Right lung (tissue), 10 donors: ENCODE data around the gene DDX3X. TPM values are rescaled to one million over a fixed set of nuclear protein-coding genes. Genes with fewer than 3 reads are reported as not detected.
"Not testable (repeated sequence)": the region's sequence is repeated elsewhere in the genome, so short reads cannot be mapped to it uniquely, and the experiment has no call there.

Experiments used
- DNase-seq, 2 donors: peaks; one replicate each; pipeline ENCODE4 v3.0.0-alpha.2; 2013
- long read RNA-seq, 8 donors: transcript quantifications; one replicate each; lab custom pipeline, GENCODE V29; 2026
- polyA plus RNA-seq, 5 donors: library from polyadenylated mRNA; unstranded; fragments of 120-200 nt; gene quantifications; one replicate each; pipeline versions ENCODE4 v1.2.1 to v1.2.3, GENCODE V29; 2013; ENCODE audit warnings: inconsistent platforms in 1 of 5, low replicate concordance in 1 of 5; ENCODE audit not compliant: insufficient read length in 5 of 5, insufficient read depth in 1 of 5

DDX3X gene
- polyA plus RNA-seq: 100 to 1,000 TPM; 213 to 366 (median 268) TPM
- long read RNA-seq, donor 1, full-length matches to known transcripts: 25 of 62 reads
- long read RNA-seq, donor 1, partial matches to known transcripts: 37 of 62 reads
- long read RNA-seq, donor 1, other reads (novel, unspliced or antisense): 0 of 62 reads
- long read RNA-seq, donor 2, full-length matches to known transcripts: 8 of 8 reads
- long read RNA-seq, donor 2, partial matches to known transcripts: 0 of 8 reads
- long read RNA-seq, donor 2, other reads (novel, unspliced or antisense): 0 of 8 reads
- long read RNA-seq, donor 3, full-length matches to known transcripts: 14 of 20 reads
- long read RNA-seq, donor 3, partial matches to known transcripts: 6 of 20 reads
- long read RNA-seq, donor 3, other reads (novel, unspliced or antisense): 0 of 20 reads
- long read RNA-seq, donor 4, full-length matches to known transcripts: 24 of 169 reads
- long read RNA-seq, donor 4, partial matches to known transcripts: 145 of 169 reads
- long read RNA-seq, donor 4, other reads (novel, unspliced or antisense): 0 of 169 reads
- long read RNA-seq, donor 5, full-length matches to known transcripts: 25 of 25 reads
- long read RNA-seq, donor 5, partial matches to known transcripts: 0 of 25 reads
- long read RNA-seq, donor 5, other reads (novel, unspliced or antisense): 0 of 25 reads
- long read RNA-seq, donor 6, full-length matches to known transcripts: 41 of 57 reads
- long read RNA-seq, donor 6, partial matches to known transcripts: 16 of 57 reads
- long read RNA-seq, donor 6, other reads (novel, unspliced or antisense): 0 of 57 reads
- long read RNA-seq, donor 7, full-length matches to known transcripts: 19 of 24 reads
- long read RNA-seq, donor 7, partial matches to known transcripts: 5 of 24 reads
- long read RNA-seq, donor 7, other reads (novel, unspliced or antisense): 0 of 24 reads
- long read RNA-seq, donor 8, full-length matches to known transcripts: 8 of 8 reads
- long read RNA-seq, donor 8, partial matches to known transcripts: 0 of 8 reads
- long read RNA-seq, donor 8, other reads (novel, unspliced or antisense): 0 of 8 reads

DNA sequence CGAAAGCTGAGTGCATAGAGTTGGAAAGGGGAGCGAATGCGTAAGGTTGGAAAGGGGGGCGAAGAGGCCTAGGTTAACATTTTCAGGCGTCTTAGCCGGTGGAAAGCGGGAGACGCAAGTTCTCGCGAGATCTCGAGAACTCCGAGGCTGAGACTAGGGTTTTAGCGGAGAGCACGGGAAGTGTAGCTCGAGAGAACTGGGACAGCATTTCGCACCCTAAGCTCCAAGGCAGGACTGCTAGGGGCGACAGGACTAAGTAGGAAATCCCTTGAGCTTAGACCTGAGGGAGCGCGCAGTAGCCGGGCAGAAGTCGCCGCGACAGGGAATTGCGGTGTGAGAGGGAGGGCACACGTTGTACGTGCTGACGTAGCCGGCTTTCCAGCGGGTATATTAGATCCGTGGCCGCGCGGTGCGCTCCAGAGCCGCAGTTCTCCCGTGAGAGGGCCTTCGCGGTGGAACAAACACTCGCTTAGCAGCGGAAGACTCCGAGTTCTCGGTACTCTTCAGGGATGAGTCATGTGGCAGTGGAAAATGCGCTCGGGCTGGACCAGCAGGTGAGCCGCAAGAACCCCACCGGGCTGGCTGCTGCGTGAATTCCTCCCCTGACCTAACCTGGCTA is at the start of gene DDX3X:
Gene DDX3X, plus strand, starts transcription at position 419 of the 619 bp plus-strand sequence. Its CDS starts 91 bp downstream, at position 510.
- DNase-seq: peak; percentile 97 to 98

DNA sequence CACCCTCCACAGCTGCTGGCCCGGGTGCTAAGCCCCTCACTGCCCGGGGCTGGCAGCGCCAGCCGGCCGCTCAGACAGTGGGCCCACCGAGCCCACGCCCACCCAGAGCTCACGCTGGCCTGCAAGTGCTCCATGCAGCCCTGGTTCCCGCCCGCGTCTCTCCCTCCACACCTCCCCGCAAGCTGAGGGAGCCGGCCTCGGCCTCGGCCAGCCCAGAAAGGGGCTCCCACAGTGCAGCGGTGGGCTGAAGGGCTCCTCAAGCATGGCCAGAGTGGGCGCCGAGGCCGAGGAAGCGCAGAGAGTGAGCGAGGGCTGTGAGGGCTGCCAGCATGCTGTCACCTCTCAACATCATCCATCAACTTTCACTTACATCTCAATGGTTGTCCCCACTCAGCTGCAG is 48.0 kb upstream of the DDX3X start:
- DNase-seq: not testable (repeated sequence)

DNA sequence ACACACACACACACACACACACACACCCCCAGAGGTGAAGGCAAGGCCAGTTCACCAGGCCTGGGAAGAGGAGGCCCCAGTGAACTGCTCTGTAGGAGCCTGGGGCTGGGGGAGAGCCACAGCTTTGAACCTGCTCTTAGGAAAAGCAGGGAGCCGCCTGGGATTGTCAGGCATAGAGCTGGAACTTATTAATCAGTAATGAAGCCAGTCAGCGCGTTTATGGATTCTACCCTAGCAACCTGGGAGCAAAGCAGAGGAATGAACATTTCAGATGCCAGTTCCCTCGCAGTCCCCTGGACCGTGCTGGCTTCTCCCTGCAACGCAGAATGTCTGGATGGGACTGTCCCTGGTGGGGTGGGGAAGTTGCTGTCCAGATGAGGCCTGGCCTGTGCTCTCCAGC is 45.3 kb upstream of the DDX3X start:
- DNase-seq: no peak

DNA sequence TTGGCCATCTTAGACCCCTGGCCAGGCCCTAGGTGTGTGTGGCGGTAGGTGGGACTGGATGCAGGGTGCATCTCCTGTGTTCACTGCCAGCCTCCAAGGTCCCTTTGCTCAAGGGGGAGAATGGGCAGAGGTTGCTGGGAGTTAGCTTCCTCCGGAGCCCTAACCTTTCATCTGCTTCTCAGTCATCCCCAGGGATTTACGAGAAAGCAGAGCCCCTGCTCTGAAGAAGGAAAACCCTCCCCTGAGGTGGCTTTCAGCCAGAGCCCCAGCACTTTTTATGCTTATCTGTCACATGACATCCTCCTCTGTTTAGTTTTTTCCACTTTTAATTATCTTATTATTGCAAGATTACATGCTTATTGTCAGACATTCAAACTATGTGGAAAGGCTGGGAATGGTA is 44.9 kb upstream of the DDX3X start:
- DNase-seq: no peak

DNA sequence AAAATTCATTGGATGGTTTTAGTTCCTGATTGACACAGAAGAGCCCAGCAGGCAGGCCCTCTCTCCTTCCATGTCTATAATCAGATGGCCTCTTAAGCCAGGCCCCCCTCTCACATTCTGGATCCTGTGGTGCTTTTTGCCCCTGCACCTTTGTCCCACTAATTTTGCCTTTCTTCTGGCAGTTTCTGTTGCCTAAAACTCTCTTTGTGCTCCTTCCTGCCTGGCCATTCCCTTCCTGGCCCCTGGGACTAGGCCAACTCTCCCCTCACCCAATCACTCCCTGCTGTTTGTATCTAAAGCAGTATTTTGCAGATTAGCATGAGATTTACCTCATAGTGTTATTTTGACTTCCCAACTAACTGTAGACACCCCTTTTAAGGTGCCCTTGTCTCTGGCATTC is 42.7 kb upstream of the DDX3X start:
- DNase-seq: no peak

DNA sequence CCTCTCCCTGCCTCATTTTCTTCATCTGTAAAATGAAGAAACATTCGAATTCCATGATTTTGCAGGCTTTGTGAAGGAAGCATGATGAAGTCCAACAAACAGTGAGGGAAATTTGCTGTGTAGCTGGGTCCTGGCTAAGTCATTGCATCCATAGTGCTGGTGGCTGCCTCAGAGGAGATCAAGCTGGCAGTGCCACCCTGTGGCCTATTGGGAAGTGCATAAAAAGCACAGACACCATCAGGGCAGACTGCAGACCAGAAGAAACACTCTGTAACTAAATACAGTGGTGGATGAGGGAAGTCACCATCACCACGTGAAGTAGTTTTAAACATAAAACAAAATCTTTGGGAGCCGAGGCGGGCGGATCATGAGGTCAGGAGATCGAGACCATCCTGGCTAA is 40.7 kb upstream of the DDX3X start:
- no peak for DNase-seq

DNA sequence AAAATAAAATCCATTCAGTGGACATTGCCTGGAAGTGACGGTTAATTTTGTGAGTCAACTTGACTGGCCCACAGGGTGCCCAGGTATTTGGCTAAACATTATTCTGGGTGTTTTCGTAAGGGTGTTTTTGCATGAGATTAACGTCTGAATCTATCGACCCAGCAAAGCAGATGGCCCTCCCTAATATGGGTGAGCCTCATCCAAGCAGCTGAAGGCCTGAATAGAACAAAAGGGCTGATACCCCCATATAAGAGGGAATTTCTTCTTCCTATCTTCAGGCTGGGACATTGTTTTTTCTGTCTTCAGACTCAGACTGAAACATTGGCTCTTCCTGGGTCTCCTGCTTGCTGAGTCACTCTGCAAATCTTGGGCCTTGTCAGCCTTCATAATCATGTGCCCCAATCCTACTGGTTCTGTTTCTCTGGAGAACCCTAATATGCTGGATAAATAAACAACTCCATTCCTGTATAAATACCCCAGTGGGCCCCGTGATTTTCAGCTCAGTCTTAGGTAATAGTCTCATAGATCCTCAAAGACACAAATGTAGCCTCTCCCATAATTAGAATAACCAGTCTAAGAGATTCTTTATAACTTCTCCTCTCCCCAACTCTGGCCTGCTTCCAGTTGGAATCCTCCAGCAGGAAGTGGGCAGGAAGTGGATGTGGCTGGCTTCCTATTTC is 33.1 kb upstream of the DDX3X start:
- DNase-seq: no peak

DNA sequence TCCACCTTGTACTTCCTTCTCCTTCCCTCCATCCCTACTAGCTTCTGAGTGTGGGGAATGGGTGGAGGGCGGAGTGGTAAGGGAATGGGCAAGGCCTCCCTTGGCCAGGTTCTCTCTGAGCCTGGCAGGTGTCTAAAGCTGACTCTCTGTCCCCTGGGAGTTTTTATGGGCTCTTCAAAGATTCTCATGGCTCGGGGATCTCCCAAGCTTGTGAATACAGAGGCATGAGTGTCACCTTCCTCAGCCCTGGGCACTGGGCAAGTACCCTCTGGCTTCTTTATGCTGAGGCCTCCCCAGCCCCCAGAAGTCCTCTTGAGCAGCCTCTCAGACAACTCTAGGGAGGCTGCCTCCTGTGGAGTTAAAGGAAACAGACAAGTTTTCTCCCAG is 32.5 kb upstream of the DDX3X start:
- DNase-seq: no peak

DNA sequence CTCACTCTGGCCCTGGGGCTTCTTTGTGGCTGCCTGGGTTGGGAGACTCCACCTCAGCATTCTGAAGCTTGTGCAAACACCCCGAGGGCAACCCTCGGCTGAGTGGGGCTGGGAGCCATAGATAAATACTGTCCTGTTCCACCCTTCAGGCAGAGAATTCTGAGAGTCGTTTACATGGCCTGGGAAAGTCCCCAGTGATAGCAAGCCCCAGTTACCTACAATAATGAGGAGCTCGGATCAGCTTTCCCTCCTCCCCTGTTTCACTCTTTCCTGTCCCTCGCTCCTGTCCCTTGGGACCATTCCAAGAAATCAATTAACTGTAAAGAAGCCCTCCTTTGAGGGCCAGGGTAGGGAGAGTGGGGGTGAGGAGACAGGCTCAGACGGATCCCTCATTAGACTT is 31.6 kb upstream of the DDX3X start:
- no peak for DNase-seq

DNA sequence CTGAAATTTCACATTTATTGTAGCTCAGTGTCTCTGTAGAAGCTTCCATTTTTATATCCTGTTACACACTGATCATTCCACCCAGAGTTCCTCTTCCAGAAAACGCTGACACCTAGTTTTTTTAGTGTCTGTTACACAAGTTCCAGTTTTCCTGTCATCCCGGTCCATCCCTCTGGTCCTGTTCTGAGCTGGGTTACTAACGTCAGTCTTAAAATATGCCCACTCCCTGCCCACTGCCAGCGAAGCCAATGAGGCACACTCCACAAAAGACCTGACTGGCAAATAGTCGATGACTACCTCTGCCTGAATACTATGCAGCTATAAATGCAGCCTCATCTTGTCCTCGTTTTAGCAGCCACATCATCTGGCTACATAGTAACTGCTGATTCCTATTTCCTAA is 30.9 kb upstream of the DDX3X start:
- DNase-seq: no peak

DNA sequence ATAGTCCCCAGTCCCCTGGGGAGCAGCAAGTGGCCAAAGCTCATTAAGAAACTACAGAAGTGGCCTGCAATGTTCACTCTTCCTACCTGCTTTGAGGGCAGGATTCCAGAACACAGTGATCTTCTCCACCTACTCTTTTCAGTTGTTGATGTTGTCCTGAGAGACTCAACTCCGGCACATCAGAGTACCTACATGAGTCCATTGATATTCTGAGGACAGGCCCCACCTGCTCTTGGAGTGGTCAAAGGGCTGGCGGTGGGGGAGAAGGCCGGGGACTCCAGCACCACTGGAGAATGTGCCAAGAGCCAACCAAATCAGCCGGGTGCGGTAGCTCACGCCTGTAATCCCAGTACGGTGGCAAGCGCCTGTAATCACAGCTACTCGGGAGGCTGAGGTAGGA is 29.8 kb upstream of the DDX3X start:
- DNase-seq: no peak

DNA sequence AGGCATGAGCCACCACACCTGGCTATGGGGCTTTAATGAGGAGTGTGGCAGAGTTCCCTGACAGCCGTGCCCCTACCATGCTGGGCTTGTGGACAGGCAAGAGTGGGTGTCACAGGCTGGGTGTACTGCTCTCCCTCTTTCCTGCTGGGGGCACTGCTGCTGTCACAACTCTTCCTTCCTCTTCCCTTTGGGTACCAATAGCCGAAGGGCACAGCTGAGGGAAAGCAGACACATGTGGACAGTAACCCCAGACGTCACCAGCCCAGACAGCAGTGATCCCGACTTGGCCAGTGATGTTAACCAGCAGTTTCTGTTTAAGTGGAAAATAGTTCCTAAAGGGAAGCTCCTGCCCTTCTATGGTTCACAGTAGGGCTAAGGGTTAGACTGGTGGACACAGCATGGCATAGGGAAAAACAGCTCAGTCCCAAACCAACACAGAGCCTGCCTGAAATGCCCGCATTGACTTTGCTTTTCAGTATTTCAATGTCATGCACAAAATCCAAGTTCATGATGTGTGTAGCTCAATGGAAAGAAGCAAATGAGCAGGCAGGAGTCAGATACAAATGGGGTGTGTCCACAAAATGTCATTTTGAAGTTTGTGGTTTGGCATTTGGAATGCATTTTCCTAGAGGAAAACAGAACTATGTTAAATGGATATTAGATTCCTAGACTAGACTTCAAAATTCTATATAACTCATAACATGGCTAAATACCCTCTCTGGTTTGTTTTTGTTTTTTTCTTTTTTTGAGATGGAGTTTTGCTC is 24.9 kb upstream of the DDX3X start:
- DNase-seq: no peak

DNA sequence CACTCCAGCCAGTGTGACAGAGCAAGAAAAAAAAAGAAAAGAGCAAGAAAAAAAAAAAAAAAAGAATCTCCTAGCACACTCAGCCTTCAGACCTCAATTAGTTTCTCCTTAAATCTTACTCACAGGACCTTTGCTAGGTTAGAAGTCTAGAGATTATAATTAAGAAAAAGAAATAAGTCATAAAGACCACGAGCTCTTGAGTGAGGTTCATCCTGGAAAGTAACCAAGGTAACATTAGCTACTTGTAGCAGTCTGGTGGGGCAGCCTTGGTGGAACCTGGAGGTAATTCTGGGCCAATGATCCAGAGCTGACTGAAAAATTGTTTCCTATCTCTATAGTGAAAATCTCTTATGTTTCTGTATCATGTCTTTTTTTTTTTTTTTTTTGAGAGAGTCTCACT is 21.2 kb upstream of the DDX3X start:
- DNase-seq: no peak

DNA sequence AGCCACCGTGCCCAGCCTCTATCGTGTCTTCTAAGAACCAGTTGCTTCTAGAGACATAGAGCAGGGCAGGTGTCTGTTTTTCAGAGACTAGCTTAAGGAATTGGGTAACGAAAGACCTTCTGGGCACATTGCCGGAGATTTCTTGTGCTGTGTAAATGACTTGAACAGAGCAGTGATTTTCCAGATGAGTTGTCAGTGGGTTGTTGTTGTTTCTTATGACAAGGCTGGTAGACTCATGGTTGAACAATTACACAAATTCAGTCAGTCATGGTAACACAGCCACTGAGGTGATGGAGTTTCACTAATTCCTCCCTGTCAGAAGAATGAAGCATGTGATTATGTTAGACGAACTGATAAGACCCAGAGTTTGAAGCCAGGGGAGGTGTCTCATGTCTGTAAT is 20.5 kb upstream of the DDX3X start:
- DNase-seq: no peak

DNA sequence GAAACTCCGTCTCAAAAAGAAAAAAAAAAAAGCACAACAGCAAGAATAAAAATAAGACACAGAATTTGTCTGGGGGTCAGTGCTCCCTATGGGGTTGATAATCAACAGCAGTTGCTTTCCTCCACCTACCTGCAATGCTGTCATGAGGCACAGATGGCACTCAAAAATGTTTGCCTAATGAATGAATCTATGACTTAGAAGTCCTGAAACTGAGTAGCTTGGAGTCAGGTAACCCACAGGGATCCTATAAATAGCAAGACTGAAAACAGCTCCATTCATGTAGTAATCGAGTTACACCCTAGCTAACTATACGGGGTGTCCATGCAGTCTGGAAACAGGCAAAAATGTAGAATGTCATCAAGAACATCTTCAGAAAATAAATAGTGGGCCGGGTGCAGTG is 19.8 kb upstream of the DDX3X start:
- no peak for DNase-seq

DNA sequence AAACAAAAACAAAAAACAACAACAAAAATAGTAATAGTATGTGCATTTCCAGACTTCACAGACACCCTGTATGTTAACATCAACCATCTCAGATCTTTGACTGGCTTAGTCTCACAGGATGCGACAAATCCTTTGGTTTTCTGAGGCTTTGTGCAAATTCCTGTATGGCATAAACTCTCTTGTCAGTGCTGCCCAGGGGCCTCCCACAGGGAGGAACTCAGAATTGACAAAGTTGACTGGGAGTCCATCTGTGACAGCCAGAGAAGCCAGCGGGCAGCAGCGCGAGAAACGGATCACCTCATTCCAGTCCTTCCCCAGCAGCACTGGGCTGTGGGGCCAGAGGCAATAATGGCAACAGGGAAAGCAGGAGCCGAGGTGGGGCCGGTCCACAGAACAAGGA is 19.1 kb upstream of the DDX3X start:
- DNase-seq: no peak

DNA sequence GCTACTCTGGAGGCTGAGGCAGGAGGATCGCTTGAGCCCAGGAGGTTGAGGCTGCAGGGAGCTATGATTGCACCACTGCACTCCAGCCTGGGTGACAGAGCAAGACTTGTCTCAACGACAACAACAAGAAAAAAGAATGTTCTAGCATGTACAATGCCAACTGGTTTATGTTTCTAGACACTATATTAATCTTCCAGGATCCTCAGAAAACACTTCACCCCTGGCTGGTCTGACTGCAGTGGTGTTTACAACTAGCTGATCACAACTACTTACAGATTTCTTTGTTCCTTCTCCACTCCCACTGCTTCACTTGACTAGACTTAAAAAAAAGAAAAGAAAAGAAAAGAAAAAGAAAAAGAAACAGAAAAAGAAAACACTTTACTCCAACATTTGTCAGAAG is 17.7 kb upstream of the DDX3X start:
- DNase-seq: not testable (repeated sequence)

DNA sequence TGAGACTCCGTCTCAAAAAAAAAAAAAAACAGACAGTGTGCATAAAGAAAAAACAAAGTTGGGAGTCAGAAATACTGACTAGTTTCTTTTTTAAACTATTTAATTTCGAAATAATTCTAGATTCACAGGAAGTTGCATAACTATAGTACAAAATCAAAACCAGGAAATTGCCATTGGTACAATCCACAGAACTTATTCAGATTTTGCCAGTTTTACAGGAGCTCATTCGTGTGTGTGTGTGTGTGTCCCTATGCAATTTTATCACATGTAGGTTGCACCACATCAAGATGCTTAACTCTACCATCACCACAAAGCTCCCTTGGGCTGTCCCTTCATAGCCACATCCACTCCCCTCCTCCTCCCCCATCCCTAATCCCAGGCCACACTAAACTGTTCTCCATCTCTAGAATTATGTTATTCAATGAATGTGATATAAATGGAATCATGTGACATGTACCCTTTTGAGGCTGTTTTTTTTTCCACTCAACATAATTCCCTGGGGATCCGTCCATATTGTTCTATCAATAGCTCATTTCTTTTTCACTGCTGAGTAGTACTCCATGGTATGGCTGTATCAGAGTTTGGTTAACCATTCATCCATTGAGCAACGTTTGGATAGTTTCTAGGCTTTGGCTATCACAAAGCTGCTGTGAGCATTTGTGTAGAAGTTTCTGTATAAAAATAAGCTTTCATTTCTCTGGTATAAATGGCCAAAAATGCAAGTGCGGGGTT is 16.3 kb upstream of the DDX3X start:
- DNase-seq: no peak

DNA sequence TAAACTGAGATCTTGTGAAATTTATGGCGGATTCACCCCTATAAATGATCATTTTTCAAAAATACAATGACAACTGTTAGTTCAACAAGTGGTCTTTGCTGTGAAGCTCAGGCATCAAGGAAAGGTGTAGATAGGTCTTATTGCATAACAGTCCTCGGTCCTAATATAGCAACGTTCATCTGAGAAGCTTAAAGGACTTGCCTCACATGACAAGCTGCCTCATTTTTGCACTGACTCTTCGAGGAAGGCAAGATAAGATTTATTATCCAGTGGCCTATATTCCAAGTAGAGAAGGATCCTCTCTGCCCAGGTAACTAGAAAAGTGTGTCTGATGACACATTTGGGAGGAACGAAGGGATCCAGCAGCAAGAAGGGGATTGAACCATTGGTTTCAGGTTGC is 13.6 kb upstream of the DDX3X start:
- DNase-seq: no peak
